ENCODE measurements around the gene FAM221B.
A peak's percentile ranks its signal among the peaks of the same experiment; 100 is the strongest.

Gene FAM221B

GRCh38 chr9:35828716-35829083, at the start of gene FAM221B:
Gene FAM221B, minus strand, starts transcription at chr9:35828732. Its CDS starts 2,571 bp downstream, at chr9:35826161.
- peak in 1 of 2 donors; percentile 15 for DNase-seq

DNA sequence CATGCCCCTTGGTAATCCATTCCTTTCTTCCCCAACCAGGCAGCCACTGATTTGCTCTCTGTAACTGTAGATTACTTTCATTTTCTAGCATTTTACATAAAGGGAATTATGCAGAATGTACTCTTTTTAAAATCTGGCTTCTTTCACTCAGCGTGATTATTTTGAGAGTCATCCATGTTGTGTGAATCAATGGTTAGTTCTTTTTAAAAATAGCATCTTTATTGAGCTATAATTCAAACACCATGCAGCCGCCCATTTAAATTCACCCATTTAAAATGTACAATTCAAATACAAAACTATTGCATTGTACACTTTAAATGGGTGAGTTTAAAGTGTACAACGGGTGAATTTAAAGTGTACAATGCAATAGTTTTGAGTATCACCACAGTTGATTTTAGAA, 44.0 kb upstream of the FAM221B start:
- no peak for DNase-seq

GRCh38 chr9:35871545-35871944, 43.0 kb upstream of the FAM221B start:
- DNase-seq = no peak

GRCh38 chr9:35870351-35870923, 41.9 kb upstream of the FAM221B start, which contains the start of gene OR13J1:
Gene OR13J1, minus strand, starts transcription at chr9:35870401. Its CDS starts 0 bp downstream, at chr9:35870401.
- no peak for DNase-seq

DNA sequence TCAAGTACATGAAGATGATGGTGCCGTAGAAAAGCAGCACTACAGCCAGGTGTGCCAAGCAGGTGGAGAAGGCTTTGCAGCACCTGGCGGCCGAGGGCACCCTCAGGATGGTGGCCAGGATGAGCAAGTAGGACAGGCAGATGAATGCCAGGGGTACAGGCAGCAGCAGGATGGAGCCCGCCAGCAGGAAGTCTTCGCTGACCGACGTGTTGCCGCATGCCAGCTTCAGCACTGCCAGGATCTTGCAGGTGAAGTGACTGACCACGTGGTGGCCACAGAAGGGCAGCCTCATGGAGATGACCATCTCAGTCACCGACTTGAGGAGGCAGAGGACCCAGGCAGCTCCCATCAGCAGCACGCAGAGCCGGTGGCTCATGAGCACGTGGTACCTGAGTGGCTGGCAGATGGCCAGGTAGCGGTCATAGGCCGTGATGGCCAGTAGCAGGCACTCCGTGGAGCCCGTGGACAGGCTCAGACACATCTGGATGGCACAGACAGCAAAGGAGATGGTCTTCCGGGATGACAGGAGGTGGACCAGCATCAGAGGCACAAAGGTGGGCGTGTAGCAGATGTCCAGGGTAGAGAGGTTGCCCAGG, 41.2 kb upstream of the FAM221B start:
- DNase-seq = no peak

GRCh38 chr9:35868933-35869332, 40.4 kb upstream of the FAM221B start:
- no peak for DNase-seq

DNA sequence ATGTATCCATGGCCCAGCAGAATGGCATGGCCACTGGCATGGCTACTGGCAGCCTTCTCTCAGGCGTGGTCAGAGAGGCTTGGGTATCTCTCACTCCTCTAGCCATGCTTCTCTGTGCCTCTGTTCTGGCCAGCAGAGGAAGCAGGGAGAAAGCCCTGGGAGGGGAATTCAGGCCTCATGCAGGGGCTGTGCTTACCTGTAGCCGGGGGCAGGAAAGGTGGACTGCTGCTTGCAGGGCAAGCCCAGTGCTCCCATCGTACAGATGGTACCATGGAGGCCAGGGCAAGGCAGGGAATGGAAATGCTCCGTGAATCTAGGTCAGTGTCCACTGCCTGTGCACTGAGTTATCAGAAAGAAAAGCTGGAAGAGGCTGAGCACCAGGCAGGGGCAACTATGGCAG, 39.0 kb upstream of the FAM221B start:
- no peak for DNase-seq

GRCh38 chr9:35864695-35865255, 36.2 kb upstream of the FAM221B start:
- no peak for DNase-seq

GRCh38 chr9:35863583-35863982, 35.1 kb upstream of the FAM221B start:
- DNase-seq = no peak

DNA sequence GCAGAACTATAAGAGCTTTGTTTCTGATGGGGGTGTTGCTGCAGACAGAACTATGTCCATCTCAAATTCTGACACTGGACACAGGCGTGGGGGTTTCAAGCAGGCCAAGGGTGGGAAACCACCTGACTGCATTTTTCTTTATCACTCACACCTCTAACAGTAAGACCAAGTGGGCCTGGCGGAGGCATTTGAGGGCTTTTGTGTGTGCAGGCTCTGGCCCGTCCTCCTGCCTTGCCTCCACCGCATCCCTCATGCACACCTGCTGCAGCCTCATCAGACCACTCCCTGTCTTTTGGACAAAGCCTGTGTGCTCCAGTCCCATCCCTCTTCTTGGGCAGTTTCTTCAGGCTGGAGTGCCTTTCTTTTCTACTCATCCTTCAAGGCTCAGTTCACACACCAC, 33.8 kb upstream of the FAM221B start:
- no peak for DNase-seq

- DNase-seq = no peak
Observed at GRCh38 chr9:35861161-35861897, 32.8 kb upstream of the FAM221B start.

- DNase-seq = no peak
Observed at GRCh38 chr9:35859990-35860339, 31.4 kb upstream of the FAM221B start.

- DNase-seq = peak in 1 of 2 donors; percentile 56
Observed at GRCh38 chr9:35859310-35859989, 30.9 kb upstream of the FAM221B start.

DNA sequence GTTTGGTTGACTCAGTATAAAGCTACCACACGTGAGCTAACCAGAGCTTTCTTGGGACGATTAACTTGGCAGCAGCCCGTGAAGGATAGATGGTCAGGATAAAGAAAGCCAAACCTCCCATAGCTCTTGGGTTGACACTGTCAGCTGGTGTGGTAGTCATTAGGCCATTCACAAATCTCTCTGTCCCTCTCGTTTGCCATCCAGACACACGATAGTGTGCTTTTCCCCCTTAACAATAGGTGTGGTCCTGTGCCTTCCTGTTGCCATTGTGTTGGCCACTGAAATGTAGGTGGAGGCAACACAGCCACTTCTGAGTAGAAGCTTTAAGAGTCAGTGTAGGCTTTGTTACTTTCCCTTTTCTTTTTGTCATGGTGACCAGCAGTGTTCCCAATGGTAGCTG, 29.9 kb upstream of the FAM221B start:
- no peak for DNase-seq

- DNase-seq = no peak
Observed at GRCh38 chr9:35856882-35857281, 28.4 kb upstream of the FAM221B start.

- DNase-seq = no peak
Observed at GRCh38 chr9:35856206-35856605, 27.7 kb upstream of the FAM221B start.

DNA sequence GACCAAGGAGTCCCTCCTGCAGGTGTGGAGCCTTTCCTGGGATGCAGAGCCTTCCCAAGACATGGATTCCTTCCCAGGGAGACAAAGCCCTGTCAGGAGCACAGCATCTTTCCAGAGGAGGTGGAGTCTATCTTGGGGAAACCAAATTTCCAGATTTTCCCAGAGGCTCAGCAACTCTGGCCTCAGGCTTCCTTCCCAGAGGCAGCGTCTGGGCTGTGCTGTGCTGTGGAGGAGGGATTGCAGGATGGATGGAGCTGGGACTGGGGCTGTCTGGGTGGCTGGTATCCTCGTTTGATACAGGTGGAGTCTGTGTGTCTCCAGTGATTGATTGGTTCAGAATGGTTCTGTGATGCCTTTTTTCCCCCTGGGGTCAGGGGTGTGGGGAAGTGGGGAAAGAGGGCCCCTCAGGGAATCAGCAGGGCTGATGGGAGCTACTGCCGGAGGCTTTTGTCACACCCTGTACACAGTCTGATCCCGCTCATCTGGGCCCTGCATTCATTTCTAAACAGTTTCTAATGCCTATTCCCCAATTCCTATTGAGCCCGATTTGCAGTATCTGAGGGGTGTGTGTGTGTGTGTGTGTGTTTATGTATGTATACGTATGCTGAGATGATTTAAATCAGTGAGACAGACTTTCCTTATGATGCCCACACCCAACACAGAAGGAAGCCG, 25.7 kb upstream of the FAM221B start:
- no peak for DNase-seq

- DNase-seq = no peak
Observed at GRCh38 chr9:35852876-35853865, 24.6 kb upstream of the FAM221B start.

- no peak for DNase-seq
Observed at GRCh38 chr9:35852267-35852815, 23.8 kb upstream of the FAM221B start.

- DNase-seq = no peak
Observed at GRCh38 chr9:35847792-35848572, 19.4 kb upstream of the FAM221B start.

Data from CD4-positive, alpha-beta T cell treated with Interleukin-4 for 1 hour (primary cell).